HPDE6-E6E7 (cell line): ENCODE measurements around the gene KCNT2.
"Not testable (repeated sequence)": the region's sequence is repeated elsewhere in the genome, so short reads cannot be mapped to it uniquely, and the experiment has no call there.

Experiments used
- DNase-seq: peaks from one replicate; pipeline ENCODE4 v3.0.0; 2011; ENCODE audit warnings: missing footprints; ENCODE audit errors: extremely low spot score

The KCNT2 gene

DNA sequence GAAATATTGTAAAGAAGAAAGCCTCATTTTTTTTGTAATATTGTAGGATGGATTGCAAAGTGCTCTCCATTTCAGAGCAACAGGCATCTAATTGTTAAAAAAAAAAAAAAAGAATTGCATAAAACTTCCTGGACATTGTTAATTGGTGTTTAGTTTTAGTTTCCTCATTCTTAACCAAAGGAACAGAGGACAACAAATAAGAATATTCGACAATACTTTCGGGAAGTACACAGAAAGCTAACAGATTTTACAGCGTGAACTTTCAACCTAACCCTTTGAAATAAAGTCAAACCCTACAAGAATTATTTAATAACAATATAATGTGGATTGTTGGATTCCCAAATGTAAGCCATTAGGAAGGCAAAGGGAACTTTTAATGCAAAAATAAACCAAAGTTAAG is 284.4 kb downstream of the KCNT2 start:
- DNase-seq, result no peak

DNA sequence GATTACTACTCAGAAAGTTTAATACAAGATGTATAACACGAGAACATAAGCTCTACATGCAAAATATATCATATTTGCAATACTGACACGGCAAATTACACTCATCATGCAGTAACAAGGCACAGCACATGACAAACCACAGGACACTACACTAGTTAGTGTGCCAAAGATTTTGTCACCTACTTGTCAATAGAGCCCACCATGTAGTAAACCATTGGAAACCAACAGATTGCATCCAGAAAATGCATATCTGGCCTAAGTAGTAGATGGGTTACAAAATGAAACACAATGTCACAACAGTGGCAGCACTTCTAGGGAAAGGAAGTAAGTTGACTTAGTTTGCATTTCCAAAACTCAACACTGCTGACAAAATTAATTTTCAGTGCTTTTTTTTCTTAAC is 288.9 kb downstream of the KCNT2 start:
- no peak for DNase-seq

DNA sequence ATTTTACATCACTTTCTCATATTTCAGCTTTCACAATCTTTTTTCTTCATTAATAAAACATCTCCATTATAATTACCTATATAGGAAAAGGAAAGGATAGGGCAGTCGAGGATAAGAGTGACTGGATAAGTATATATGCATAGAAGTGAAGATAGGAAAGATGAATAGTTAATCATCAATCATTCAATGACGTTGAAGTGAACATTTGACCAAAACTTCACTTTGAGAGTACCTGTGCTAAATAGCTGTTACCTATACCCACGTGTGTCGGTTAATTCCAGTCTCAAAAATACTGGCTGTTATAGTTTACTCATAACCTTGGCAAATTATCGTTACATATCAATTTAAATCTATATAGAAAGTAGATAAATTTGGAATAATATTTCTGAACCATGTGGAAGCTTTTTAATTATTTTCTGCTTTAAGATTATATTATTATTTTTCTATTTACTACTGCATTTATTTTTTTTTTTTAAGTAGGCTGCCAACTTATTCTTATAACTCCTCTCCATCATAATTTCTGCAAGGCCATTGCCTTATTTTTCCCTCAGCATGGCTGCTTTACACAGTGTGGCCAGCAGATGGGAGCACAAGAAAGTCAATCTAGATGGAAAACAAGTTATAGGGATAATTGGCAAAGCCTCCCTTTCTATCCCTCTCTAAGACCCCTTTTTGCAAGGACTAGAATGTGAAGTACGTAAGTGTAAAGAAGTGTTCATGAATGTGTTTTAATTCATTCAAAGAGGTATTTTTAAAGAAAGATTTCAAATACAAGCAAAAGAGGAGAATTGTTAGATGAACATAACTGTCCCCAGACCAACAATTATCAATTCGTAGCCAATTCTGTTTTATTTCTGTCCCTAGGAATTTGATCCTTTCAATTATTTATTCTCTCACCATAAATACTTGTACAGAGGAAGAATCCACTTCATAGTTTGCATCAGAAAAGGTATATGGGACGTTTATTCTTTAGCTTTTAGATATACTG is 290.4 kb downstream of the KCNT2 start:
- peak; percentile 8 for DNase-seq

DNA sequence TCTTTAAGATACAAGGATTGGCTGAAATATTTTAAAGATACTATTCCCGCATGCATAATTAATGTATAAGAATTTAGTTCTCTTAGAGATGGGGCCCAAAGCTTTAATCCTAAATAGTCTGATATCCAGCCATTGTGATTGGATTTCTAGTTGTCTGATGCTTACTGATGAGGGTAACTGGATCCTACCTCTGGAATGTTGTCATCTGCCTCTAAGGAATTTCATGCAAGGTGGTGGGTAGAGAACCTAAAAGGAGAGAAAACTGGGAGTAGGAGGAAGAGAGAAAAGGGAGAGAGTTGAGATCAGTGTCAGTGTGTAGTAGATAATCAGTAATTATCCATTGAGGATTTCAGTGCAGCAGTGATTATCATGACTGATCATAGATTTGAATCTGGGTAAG is 295.5 kb downstream of the KCNT2 start:
- no peak for DNase-seq

DNA sequence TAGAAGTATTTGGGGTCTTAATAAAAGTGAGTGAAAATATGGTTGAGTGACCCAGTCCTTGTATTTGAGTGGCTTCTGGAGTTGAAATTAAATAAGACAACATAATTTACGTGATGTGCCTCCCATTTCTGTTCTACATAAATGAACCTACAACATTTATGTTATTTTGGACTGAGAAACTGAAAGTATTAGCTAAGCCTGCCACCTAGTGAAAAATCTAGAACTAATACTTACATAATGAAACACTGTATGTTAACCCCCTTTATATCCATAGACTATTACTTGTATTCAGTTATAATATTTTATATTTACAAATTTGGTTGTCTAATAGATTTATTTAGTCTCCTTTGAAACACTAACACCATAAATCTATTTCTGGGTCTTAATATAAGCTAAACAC is 298.9 kb downstream of the KCNT2 start:
- DNase-seq, result peak; percentile 4

DNA sequence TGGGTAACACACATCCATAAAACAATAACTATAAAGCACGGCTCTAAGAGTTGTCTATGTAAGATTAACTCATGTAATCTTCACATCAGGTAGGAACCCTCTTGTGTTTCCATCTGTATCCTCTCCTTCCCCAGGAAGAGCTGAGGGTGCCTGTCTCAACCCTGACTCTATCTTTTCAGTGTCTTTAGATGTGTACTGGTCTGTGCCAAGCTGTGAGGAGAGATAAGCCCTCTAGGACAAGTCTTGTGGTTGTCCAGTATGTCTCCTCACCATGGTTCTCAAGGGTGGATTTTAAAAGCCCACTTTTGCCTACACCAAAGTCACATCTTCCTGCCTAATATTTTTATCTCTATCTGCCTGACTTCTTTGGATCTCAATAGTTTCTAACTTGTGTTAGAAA is 300.1 kb downstream of the KCNT2 start:
- no peak for DNase-seq

DNA sequence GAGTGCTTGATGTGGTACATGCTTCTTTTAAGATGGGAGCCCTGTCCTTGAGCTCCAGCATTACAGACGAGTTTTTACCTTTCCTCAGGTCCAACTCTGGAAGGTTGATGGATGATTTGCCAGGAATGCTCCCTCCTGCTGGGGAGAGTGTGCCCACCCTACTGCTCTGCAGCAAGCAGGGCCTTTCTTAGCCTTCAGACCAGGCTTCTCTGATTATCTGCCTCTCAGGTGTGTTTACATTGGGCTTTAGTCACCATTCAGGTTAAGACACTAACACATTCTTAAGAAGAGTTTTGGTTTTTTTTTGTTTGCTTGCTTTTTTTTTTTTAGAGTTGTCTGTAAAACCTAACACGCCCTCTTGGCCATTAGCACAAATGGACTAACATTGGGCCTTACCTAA is 301.8 kb downstream of the KCNT2 start:
- DNase-seq, result no peak

DNA sequence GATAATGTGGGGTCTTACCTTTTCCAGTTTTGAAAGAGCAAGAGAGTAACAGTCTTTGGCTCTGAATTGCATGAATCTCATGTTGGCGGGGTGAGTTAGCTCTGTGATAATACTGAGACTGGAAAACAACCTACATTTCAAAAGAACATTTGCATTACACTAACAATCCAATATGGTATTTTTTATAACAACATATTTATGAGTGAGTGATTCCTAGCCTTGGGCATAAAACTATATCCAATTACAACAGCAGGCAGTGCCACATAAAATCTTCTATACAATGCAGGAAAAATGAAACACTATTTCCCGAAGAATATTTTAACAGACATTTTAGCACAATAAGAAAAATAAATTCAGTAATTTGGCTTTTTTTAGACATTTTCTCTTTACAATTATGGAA is 303.0 kb downstream of the KCNT2 start:
- DNase-seq, result no peak

DNA sequence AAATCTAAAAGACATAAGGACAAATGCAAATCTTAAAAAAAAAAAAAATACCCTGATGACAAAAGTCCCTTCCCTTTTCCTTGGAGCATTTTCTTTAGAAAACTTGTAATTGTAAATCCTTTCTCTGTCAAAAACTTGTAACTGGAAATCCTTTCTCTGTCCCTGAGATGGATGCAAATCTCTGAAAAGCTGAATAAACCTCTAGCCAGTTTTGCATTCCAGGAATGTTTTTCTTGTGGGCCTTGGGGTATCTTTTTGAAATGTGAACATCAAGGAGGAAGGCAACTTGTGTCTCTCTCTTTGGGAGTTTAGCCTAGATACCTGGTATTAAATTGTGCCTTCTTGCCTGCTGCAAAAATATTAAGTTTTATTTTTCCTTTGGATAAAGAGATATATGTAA is 305.3 kb downstream of the KCNT2 start:
- DNase-seq, result no peak

DNA sequence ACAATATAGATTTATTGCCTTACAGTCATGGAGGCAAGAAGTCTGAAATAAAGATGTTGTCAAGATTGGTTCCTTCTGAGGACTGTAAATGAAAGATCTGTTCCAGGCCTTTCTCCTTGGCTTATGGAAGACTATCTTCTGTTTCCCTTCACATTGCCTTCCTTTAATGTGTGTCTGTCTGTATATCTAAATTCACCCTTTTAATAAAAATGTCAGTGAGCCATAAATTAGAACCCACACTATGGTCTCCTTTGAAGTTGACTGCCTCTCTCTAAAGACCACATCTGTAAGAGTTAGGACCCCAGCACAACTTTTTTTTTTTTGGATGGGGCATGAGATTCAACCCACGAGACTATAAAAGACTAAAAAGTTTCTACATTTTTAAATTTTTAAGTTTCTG is 305.8 kb downstream of the KCNT2 start:
- no peak for DNase-seq

DNA sequence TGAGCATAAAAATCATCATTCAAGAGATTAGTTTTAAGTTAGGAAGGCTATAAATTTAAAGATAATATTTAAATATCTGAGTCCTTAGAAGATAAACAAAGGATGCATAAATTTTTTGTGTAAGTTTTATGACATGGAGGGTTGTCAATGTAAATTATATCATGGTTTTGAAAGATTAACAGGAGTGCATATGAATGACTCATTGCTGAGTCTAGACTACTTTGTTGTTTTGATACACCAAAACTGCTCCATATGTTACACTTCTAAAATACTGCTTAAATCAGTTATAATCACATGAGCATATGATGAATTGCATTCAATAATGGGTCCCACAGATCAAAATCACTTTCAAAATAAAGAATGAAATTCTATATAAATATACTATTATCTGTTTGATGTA is 312.5 kb downstream of the KCNT2 start:
- no peak for DNase-seq

DNA sequence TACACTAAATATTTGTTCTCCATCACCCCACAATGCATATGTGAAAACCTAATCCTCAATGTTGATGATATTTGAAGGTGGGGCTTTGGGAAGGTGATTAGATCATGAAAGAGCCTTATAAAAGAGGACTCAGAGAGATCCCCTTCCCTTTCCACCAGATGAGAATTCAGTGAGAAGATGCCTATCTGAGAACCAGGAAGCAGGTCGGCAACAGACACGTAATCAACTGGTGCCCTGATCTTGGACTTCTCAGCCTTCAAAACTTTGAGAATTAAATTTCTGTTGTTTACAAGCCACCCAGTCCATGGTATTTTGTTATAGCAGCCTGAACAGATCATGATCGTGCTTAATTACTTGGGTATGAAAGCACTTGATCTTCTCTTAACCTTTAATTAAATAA is 329.4 kb downstream of the KCNT2 start:
- no peak for DNase-seq

DNA sequence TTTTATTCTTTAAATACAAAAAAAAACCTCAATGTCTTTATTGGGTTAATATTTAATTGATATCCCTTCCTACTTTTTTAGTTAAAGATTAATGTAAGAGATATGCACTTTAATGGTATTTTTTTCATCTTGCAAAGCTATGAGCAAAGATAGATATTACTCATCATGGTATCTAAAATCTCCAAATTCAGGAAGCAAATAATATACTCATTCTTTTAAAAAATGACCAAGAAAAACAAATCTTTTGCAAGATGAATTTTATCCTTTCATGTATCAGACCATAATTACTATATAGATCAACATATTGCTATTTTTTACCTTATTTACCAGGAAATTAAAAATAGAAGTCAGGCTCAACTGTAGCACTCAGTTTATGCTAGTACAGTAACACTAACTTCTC is 330.4 kb downstream of the KCNT2 start:
- no peak for DNase-seq

DNA sequence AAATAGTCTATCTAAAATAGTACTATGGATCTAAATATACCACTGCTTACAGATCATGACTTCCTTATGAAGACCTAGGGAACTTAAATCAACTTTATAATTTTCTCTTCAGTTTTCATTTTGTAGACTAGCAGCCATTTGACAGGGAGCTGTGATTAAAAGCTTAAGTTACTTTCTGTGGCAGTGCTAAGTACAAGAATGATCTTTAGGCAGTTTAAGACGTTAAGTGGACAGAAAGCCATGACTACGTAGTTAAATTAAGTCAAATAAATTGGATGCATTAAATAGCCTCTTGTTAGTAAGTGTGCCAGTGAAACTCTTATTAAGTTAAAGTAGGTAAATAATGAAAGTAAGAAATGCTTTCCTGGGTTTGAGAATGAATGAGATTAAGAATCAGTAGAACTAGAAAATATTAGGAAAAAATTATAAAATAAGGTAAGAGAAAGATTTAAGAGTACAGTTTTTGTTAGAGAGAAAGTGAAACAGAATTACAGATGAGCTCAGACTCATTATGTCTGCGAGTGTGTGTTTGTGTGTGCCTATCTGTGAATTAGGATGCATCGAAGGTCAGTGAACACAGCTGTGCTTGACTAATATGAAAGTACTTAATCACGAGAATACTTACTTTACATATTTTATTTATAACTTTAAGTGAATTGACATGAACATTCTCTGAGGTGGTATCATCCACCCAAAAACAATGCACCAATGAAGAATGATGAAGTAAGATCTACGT is 336.9 kb downstream of the KCNT2 start:
- no peak for DNase-seq

DNA sequence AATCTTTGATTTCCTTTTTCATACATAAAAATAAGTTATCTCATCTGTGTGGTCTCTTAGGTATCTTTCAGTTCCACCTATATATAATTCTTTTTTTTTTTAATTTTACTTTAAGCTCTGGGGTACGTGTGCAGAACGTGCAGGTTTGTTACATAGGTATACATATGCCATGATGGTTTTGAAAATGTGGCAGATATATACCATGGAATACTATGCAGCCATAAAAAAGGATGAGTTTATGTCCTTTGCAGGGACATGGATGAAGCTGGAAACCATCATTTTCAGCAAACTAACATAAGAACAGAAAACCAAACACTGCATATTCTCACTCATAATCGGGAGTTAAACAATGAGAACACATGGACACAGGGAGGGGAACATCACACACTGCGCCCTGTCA is 345.2 kb downstream of the KCNT2 start:
- not testable (repeated sequence) for DNase-seq

DNA sequence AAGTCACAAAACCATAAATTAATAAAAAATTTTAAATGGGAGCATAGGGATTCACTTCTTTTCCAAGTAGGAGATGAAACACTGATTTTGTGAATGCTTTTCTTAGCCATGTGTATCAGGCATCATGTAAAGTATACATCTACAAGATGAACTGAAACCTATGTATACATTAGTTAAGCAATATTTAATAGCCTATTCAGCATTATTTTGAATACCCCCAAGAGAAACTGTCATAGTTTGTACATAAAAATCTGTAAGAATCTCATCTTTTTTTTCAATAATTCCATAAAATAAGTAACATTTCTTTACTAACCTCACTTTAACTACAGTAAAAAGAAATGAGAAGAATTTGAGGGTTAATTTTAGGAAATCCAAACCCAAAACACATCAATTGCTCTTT is 348.0 kb downstream of the KCNT2 start:
- DNase-seq, result no peak

DNA sequence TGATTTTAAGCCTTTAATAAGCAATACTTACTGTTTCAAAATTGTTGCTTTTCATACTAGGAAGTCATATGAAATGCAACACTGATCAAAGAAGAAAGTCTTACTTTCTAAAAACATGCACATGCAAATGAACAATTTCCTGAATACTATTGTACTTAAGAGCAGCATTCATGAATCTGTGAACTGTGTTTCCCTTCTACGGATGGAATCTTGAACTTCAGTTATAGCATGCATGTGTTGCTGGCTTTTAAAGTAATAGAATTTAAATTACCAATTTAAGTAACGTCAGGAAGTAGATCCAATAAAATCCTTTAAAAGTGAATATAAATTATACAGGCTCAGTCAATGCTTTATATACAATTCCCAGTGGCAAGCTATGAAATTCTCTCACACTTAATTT is 348.9 kb downstream of the KCNT2 start:
- DNase-seq, result no peak

DNA sequence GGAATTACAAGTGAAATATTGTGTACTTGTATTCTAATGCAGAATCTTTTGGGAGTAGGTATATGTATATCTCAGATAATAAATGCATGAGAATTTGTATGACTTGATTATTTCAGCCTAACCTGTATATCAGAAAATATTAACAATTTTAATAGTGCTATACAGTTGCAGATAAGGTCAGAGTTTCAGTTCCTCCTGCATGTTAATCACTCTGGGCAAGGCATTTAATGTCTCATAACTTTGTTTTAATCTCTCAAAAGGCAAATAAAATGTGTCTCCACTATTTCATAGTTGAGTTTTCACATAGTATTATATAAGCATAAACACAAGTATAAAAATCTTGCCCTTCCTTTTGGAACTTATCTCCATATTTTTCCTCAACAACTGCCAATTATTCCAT is 352.5 kb downstream of the KCNT2 start:
- no peak for DNase-seq

DNA sequence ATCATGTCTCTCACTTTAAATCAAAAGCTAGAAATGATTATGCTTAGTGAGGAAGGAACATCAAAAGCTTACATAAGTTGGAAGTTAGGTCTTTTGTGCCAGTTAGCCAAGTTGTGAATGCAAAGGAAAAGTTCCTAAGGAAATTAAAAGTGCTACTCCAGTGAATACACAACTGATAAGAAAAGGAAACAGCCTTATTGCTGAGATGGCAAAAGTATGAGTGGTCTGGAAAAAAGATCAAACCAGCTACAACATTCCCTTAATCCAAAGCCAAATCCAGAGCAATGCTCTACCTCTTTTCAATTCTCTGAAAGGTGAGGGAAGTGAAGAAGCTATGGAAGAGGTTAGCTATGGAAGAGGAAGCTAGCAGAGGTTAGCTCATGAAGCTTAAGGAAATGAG is 378.7 kb downstream of the KCNT2 start:
- no peak for DNase-seq

DNA sequence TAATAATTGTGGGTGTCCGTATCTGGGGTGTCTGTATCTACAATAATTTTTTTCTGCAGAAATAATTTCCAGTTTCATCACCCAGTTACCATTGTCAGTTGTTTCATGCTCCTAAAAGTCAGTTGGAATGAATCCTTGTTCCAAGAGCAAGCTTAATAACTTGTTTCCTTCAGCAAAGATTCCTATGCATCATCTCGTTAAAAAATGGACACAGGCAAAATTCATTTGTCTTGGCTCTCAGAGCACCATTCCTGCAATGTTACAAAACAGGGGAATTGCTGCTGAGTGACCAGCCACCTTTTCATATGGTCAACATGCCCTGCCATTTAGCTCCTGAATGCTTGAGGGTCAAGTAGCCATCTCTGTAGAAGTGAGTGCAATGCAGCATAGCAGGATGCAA is 393.4 kb downstream of the KCNT2 start:
- no peak for DNase-seq

DNA sequence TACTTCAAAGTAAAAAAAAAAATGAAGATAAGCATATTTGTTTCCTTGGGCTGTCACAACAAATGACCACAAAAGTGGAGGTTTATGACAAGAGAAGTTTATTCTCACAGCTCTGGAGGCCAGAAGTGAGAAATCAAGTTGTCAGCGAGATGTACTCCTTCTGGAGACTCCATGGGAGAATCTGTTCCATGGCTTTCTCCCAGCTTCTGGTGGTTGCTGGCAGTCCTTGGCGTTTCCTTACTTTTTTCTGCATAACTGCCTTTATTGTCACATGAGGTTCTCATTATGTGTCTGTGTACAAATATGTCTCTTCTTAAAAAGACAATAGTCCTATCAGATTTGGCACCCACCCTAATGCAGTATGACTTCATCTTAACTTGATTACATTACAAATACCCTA is 398.3 kb downstream of the KCNT2 start:
- no peak for DNase-seq

DNA sequence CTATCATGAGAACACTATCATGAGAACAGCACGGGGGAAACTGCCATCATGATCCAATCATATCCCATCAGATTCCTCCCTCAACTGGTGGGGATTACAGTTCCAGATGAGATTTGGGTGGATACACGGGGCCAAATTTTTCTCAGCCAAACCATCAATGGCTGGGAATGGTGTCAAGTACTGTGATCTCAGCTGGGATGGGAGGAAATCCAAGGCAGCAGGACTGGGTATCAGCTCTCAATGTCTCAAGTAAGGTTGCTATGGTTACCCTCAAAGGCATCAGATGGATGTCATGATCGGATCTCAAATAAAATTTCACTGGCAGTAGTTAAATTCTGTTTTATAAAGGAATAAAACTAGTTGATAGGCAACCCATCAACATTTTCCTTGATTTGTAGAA is 399.0 kb downstream of the KCNT2 start:
- no peak for DNase-seq

DNA sequence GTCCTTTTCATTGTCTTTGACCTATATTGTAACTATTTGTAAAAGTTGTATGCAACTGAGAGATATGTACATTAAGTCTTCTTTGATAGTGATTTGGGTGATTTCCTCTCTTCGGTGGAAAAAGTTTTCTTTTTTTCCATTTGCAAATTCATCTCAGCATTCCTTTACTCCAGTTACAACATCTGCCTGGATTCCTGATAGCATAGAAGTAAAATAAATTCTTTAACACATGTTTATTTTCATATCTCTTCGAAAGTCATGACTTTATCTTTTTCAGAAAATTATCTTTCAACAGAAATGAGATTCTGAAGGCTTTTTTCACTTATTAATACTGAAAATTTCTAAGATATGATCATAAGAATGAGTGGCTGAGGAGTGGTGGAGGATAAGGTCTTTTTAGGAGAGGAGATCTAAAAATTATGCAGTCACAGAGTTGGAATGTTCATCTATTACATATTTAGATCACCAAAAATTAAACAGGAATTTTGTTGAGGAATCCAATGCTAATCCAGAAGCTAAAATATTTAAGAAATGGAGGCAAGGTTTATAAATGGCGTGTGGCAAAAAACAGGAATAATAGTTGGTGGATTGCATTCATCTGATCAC is 400.5 kb downstream of the KCNT2 start:
- no peak for DNase-seq
